ENCODE data around the gene BBC3. TPM values are rescaled to one million over a fixed set of nuclear protein-coding genes. Genes with fewer than 3 reads are reported as not detected.
A peak's percentile ranks its signal among the peaks of the same experiment; 100 is the strongest.

The BBC3 gene
- total and polyA plus RNA-seq, 4 experiments from 2014 or later, result 3.7 to 32.2 (median 20.0) TPM

DNA sequence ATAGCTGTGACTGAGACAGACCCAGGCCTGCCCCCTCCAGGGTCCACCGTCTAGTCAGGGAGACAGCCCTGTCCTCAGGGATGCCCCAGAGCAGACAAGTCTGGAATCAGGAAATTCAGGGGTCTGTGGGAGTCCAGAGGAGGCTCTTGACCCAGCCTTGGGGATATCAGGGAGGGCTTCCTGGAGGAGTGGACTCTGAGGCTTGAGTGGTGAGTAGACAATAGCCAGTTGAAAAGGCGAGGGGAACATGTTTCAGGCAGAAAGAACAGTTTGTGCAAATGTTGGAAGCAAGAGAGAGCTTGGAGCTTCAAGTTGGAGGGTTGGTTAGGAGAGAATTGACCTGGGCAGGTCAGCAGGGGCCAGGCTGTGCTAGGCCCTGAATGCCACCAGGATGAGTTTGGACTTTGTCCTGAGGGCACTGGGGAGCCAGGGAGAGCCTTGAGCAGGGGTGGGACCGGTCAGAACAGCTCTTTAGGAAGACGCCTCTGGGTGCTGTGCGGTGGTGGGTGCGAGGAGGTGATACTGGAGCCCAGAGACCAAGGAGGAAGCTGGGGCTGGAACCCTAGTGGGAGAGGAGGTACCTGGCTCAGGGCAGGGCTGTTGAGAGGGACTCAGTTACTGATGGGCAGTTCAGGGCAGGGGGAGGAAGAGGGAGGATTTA, 28.0 kb upstream of the BBC3 start:
- Histone ChIP-seq H3K27ac (ENCODE audit: low read depth, low read length) (no peak overlapping the region), H3K9me3 (ENCODE audit: control insufficient read depth in 1 of 2, low read length in 2 of 2) (no peaks in the 10 kb centered on the region), H3K4me1 (ENCODE audit: insufficient read depth, low read length) (peaks cover 18% of the 10 kb centered on the region), H3K4me3 (ENCODE audit: low read length in 2 of 2) (no peak overlapping the region), H3K27me3 (ENCODE audit: insufficient read depth, low read length) (no peaks in the 10 kb centered on the region), H3K36me3 (ENCODE audit: insufficient read depth, low read length) (peaks cover 32% of the 10 kb centered on the region)
- peak overlapping the region in 6 of 8 donors; percentile 54 to 79 (median 62) for H3K4me3 Mint-ChIP-seq
- peaks cover 29 to 52% of the 10 kb centered on the region in 2 donors for H3K36me3 Mint-ChIP-seq
- ChIA-PET CTCF (ENCODE audit: partially characterized antibody) (no interaction called here), POLR2A (ENCODE audit: partially characterized antibody) (interaction anchor here (1.5 kb wide), 1 partner anchor 15 kb away, joined by 5 read pairs; the partner anchor contains the start of gene INAFM1)
- intact Hi-C loops (cut with micrococcal nuclease), result loop anchor here (5.0 to 10.0 kb wide), 2 partner anchors 212 to 474 kb away; partner anchors contain the start of genes SLC1A5 and TMEM160
- peaks cover 20 to 42% (median 31%) of the 10 kb centered on the region in 4 donors for H3K4me1 Mint-ChIP-seq
- peaks cover 0 to 7% (median 0%) of the 10 kb centered on the region in 8 donors for H3K9me3 Mint-ChIP-seq
- no peaks in the 10 kb centered on the region for H3K27me3 Mint-ChIP-seq
- DNase-seq, result no peak
- peak overlapping the region; percentile 29 to 85 (median 78) for H3K27ac Mint-ChIP-seq

DNA sequence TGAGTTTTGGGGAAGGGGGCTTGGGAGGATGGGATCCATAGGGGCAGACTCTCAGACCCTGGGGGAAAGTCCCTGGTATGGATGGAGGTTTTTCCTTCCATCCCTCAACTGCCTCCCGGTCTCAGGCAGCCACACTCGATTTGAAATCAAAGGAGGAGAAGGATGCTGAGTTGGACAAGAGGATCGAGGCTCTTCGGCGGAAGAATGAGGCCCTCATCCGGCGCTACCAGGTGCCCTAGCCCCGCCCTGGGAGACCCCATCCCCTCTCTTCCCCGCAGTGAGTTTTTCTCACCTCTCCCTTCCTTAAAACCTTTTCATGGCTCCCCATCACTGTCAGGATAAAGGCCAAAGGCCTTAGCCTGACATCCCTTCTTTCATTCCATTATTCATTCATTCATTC, 27.4 kb upstream of the BBC3 start:
- Histone ChIP-seq H3K36me3 (ENCODE audit: insufficient read depth, low read length) (peaks cover 32% of the 10 kb centered on the region), H3K4me3 (ENCODE audit: low read length in 2 of 2) (no peak overlapping the region), H3K9me3 (ENCODE audit: control insufficient read depth in 1 of 2, low read length in 2 of 2) (no peaks in the 10 kb centered on the region), H3K4me1 (ENCODE audit: insufficient read depth, low read length) (peaks cover 18% of the 10 kb centered on the region), H3K27me3 (ENCODE audit: insufficient read depth, low read length) (no peaks in the 10 kb centered on the region), H3K27ac (ENCODE audit: low read depth, low read length) (no peak overlapping the region)
- ChIA-PET POLR2A (ENCODE audit: partially characterized antibody) (interaction anchor here (1.5 kb wide), 1 partner anchor 16 kb away, joined by 5 read pairs; the partner anchor contains the start of gene INAFM1), CTCF (ENCODE audit: partially characterized antibody) (no interaction called here)
- Mint-ChIP-seq H3K4me3 (peak overlapping the region; percentile 5 to 96 (median 92)), H3K27ac (peak overlapping the region in 6 of 7 donors; percentile 81 to 99 (median 96)), H3K9me3 (peaks cover 0 to 7% (median 0%) of the 10 kb centered on the region in 8 donors), H3K4me1 (peaks cover 20 to 44% (median 31%) of the 10 kb centered on the region in 4 donors), H3K27me3 (no peaks in the 10 kb centered on the region), H3K36me3 (peaks cover 28 to 52% of the 10 kb centered on the region in 2 donors)
- intact Hi-C loops (cut with micrococcal nuclease), result loop anchor here (5.0 to 10.0 kb wide), 2 partner anchors 211 to 474 kb away; partner anchors contain the start of genes SLC1A5 and TMEM160
- no peak for DNase-seq

DNA sequence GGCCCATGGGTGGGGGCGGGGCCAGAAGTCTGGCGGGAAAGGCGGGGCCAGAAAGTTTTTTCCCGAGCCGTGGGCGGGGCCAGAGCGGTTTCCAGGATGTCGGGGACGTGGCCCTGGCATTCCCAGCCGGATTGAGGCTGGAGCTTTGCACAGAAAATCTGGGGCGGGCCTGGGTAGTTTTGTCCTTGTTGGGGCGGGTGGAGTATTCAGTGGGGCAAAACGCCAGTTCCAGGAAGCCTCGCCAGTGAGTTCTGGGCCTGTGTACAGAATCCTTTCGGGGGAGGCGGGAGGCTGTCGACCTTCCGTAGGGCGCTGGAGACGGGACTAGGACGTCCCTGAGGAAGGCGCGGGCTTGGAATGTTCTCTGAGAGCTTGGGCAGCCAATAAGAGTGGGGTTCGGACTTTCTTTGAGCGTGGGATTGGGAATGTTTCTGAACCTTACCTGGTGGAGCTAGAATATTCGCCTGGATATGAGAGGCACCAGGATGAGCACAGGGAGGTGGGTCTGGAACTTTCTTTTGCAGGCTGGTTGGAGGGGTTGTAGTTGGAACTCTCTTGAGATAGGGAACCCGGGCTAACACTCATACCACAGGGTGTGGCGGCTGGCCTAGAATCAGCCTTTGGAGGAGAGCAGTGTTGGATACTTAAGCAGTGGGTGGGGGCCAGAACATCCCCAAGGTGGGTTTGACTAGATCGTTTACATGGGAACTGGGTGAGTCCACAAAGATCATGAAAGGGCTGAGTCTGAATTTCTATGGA, 26.6 kb upstream of the BBC3 start:
- DNase-seq, result no peak
- H3K9me3 ChIP-seq (ENCODE audit: control insufficient read depth in 1 of 2, low read length in 2 of 2), result no peaks in the 10 kb centered on the region
- no peaks in the 10 kb centered on the region for H3K27me3 Mint-ChIP-seq

DNA sequence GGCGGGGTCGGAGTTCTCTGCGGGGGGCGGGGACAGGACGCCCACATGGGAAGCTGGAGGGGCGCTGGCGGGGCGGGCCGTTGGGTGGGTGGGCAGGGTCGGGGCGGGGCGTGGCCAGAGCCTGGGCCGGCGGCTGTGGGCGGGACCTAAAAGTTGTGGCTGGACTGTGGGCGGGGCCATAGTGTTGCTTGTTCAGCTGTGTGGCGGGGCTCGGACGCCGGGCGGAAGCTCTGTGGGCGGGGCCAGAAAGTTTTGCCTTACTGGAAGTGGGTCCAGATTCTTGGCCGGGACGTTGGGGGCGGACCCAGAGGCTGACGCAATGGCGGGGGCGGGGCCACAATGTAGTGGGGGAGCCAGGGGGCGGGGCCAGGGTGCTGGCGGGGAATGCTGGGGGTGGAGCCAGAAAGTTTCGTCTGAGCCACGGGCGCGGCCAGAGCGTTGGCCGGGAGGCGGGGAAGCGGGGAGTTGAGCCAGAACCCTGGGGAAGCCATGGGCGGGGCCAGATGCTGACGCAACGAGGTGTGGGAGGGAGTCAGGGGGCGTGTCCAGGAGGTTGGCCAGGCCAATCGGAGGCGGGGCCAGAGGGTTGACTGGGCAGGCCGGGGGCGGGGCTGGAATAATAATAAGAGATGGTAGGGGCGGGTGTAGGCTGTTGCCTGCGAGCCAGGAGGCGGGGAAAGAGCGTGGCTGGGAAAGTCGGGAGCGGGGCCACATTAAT, 25.9 kb upstream of the BBC3 start:
- intact Hi-C loops (cut with micrococcal nuclease), result loop anchor here (1.0 to 10.0 kb wide), 3 partner anchors 17 to 472 kb away; partner anchors contain the start of genes INAFM1, SLC1A5 and TMEM160
- Histone ChIP-seq H3K27me3 (ENCODE audit: insufficient read depth, low read length) (no peaks in the 10 kb centered on the region), H3K36me3 (ENCODE audit: insufficient read depth, low read length) (peaks cover 32% of the 10 kb centered on the region), H3K27ac (ENCODE audit: low read depth, low read length) (peak overlapping the region; percentile 76), H3K9me3 (ENCODE audit: control insufficient read depth in 1 of 2, low read length in 2 of 2) (no peaks in the 10 kb centered on the region), H3K4me1 (ENCODE audit: insufficient read depth, low read length) (peaks cover 18% of the 10 kb centered on the region), H3K4me3 (ENCODE audit: low read length in 2 of 2) (peak overlapping the region; percentile 61 to 62)
- peak overlapping the region; percentile 88 to 98 (median 94) for H3K4me3 Mint-ChIP-seq
- H3K36me3 Mint-ChIP-seq, result peaks cover 26 to 41% of the 10 kb centered on the region in 2 donors
- CTCF ChIA-PET (ENCODE audit: partially characterized antibody), result interaction anchor here (1.2 to 16.1 kb wide), 6 partner anchors 11 to 103 kb away, joined by 3 to 609 read pairs (median 6); no protein-coding TSS in a partner anchor
- H3K4me1 Mint-ChIP-seq, result peaks cover 20 to 44% (median 31%) of the 10 kb centered on the region in 4 donors
- H3K27ac Mint-ChIP-seq, result peak overlapping the region; percentile 94 to 99 (median 99)
- POLR2A ChIA-PET (ENCODE audit: partially characterized antibody), result interaction anchor here (0.6 to 3.2 kb wide), 34 partner anchors 9 to 657 kb away, joined by 3 to 120 read pairs (median 4); partner anchors contain the start of genes DACT3, DHX34, INAFM1 and KPTN
- H3K9me3 Mint-ChIP-seq, result peaks cover 0 to 7% (median 0%) of the 10 kb centered on the region in 8 donors
- no peaks in the 10 kb centered on the region for H3K27me3 Mint-ChIP-seq
- DNase-seq, result peak; percentile 97 to 99 (median 98)

More for the DNA sequence above, 26.6 kb upstream of the BBC3 start:
- H3K36me3 ChIP-seq (ENCODE audit: insufficient read depth, low read length), result peaks cover 32% of the 10 kb centered on the region
- POLR2A ChIA-PET (ENCODE audit: partially characterized antibody), result interaction anchor here (0.6 to 3.2 kb wide), 14 partner anchors 10 to 210 kb away, joined by 3 to 120 read pairs (median 12); partner anchors contain the start of genes DHX34, INAFM1, TMEM160 and ZC3H4
- CTCF ChIA-PET (ENCODE audit: partially characterized antibody), result interaction anchor here (1.2 to 16.1 kb wide), 6 partner anchors 12 to 104 kb away, joined by 3 to 609 read pairs (median 6); no protein-coding TSS in a partner anchor
- peak overlapping the region; percentile 76 for H3K27ac ChIP-seq (ENCODE audit: low read depth, low read length)
- peak overlapping the region; percentile 61 to 62 for H3K4me3 ChIP-seq (ENCODE audit: low read length in 2 of 2)
- Mint-ChIP-seq H3K4me3 (peak overlapping the region; percentile 88 to 98 (median 94)), H3K4me1 (peaks cover 20 to 44% (median 31%) of the 10 kb centered on the region in 4 donors), H3K27ac (peak overlapping the region; percentile 94 to 99 (median 99)), H3K36me3 (peaks cover 26 to 46% of the 10 kb centered on the region in 2 donors), H3K9me3 (peaks cover 0 to 7% (median 0%) of the 10 kb centered on the region in 8 donors)
- peaks cover 18% of the 10 kb centered on the region for H3K4me1 ChIP-seq (ENCODE audit: insufficient read depth, low read length)
- intact Hi-C loops (cut with micrococcal nuclease), result loop anchor here (5.0 to 10.0 kb wide), 2 partner anchors 210 to 473 kb away; partner anchors contain the start of genes SLC1A5 and TMEM160
- no peaks in the 10 kb centered on the region for H3K27me3 ChIP-seq (ENCODE audit: insufficient read depth, low read length)

DNA sequence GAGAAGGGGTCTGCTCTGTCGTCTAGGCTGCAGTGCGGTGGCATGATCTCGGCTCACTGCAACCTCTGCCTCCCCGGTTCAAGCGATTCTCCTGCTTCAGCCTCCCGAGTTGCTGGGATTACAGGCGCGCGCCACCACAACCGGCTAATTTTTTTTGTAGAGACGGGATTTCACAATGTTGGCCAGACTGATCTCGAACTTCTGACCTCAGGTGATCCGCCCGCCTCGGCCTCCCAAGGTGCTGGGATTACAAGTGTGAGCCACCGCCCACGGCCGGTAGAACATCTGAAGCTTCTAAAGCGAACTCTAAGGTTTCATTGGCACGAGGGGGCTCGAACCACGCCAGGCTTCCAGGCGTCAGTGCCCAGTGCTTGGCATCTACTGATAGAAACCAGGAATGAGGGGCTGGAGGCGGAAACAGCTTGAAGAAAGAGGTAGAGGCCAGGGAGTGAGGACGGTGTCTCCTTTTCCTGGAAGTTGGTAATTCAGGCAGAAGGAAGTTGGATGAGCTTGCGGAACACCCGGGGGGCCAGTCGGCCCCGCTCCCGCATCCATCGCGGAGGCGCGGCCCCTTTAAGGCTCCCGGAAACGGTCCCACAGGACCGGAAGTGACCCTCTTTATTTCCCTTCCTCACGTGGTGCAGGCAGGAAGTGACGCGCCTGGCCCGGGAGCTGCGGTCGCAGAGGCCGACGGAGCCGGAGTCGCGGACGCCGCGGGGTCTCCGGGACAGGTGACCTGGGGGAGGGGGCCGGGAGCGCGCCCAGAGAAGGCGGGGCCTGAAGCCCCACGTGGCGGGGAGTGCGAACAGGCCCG, 25.1 kb upstream of the BBC3 start, which contains the start of gene CCDC9:
Gene CCDC9, plus strand, starts transcription at position 647 of the 814 bp plus-strand sequence. CDS start 1,876 bp downstream, outside the sequence.
- Mint-ChIP-seq H3K4me1 (peaks cover 19 to 44% (median 32%) of the 10 kb centered on the region in 4 donors), H3K36me3 (peaks cover 23 to 37% of the 10 kb centered on the region in 2 donors), H3K27me3 (no peaks in the 10 kb centered on the region), H3K9me3 (peaks cover 0 to 7% (median 0%) of the 10 kb centered on the region in 8 donors), H3K4me3 (peak within 1 kb of the TSS; percentile 88 to 98 (median 94)), H3K27ac (peak within 1 kb of the TSS; percentile 94 to 99 (median 99))
- ChIA-PET POLR2A (ENCODE audit: partially characterized antibody) (interaction anchor here (0.6 to 3.2 kb wide), 32 partner anchors 9 to 595 kb away, joined by 3 to 120 read pairs (median 6); partner anchors contain the start of genes DACT3, DHX34, INAFM1 and KPTN), CTCF (ENCODE audit: partially characterized antibody) (interaction anchor here (1.4 to 16.1 kb wide), 5 partner anchors 11 to 102 kb away, joined by 3 to 609 read pairs (median 9); no protein-coding TSS in a partner anchor)
- H3K4me3 ChIP-seq (ENCODE audit: low read length in 2 of 2), result peak within 1 kb of the TSS; percentile 61 to 62
- intact Hi-C loops (cut with micrococcal nuclease), result loop anchor here (1.0 to 10.0 kb wide), 3 partner anchors 18 to 471 kb away; partner anchors contain the start of genes INAFM1, SLC1A5 and TMEM160
- peak within 1 kb of the TSS; percentile 76 for H3K27ac ChIP-seq (ENCODE audit: low read depth, low read length)
- H3K9me3 ChIP-seq (ENCODE audit: control insufficient read depth in 1 of 2, low read length in 2 of 2), result no peaks in the 10 kb centered on the region
- H3K36me3 ChIP-seq (ENCODE audit: insufficient read depth, low read length), result peaks cover 29% of the 10 kb centered on the region
- H3K4me1 ChIP-seq (ENCODE audit: insufficient read depth, low read length), result peaks cover 18% of the 10 kb centered on the region
- DNase-seq, result peak; percentile 90 to 92 (median 92)
- no peaks in the 10 kb centered on the region for H3K27me3 ChIP-seq (ENCODE audit: insufficient read depth, low read length)

All from CD4-positive, alpha-beta memory T cell (primary cell).